ENCODE measurements around the gene DNHD1.

- no peak for TF ChIP-seq CTCF (IDR thresholded peaks at IDR 0.05; ENCODE audit: poor library complexity)
- no peak for TF ChIP-seq EZH2phosphoT487 (IDR thresholded peaks at IDR 0.05; ENCODE audit: low read depth, severe bottlenecking, unreplicated experiment)
Observed at GRCh38 chr11:6458352-6459098, 38.6 kb upstream of the DNHD1 start.

Measured in hepatocyte (in vitro differentiated cells).